HepG2 (cell line): ENCODE results near the gene SPATA13. TPM values are rescaled to one million over a fixed set of nuclear protein-coding genes. Genes with fewer than 3 reads are reported as not detected.
A peak's percentile ranks its signal among the peaks of the same experiment; 100 is the strongest.

ENCODE experiments used
- HDAC6 ChIP-seq: fragments of 200-600 bp; sonication (generic); IDR thresholded peaks from 2 replicates; pipeline ENCODE4 v1.7.0; 2017; ENCODE audit warnings: mild to moderate bottlenecking, antibody characterized with exemption, low read length, low read depth
- IKZF4 ChIP-seq: sonication (generic); formaldehyde crosslinking; IDR thresholded peaks from 2 replicates; pipeline ENCODE4 v1.5.1; 2020; ENCODE audit warnings: borderline replicate concordance, mild to moderate bottlenecking, low read depth, missing genetic modification reagents; ENCODE audit errors: not compliant biosample characterization
- MED1 ChIP-seq: sonication (generic); formaldehyde crosslinking; IDR thresholded peaks from 2 replicates; pipeline ENCODE4 v1.4.0; 2020; ENCODE audit warnings: missing genetic modification reagents
- NPAS2 ChIP-seq: sonication (generic); formaldehyde crosslinking; IDR thresholded peaks from 2 replicates; pipeline ENCODE4 v1.8.0; 2022; ENCODE audit warnings: mild to moderate bottlenecking, missing genetic modification reagents, borderline replicate concordance
- PRPF4 ChIP-seq: fragments of 200-400 bp; formaldehyde crosslinking; IDR thresholded peaks from 2 replicates; pipeline ENCODE4 v1.6.1; 2016; ENCODE audit warnings: low read length, low read depth; ENCODE audit not compliant: poor library complexity, severe bottlenecking
- SP5 ChIP-seq: IDR thresholded peaks from 2 replicates; pipeline ENCODE4 v1.6.1; 2016; ENCODE audit warnings: low read depth, borderline replicate concordance
- TMF1 ChIP-seq: sonication (generic); formaldehyde crosslinking; IDR thresholded peaks from 2 replicates; pipeline ENCODE4 v1.8.1; 2022; ENCODE audit warnings: low read depth, missing genetic modification reagents
- WIZ ChIP-seq: sonication (generic); formaldehyde crosslinking; IDR thresholded peaks from 2 replicates; pipeline ENCODE4 v1.5.1; 2020; ENCODE audit warnings: mild to moderate bottlenecking, missing genetic modification reagents
- ZBTB38 ChIP-seq: sonication (generic); formaldehyde crosslinking; IDR thresholded peaks from 2 replicates; pipeline ENCODE4 v1.5.1; 2020; ENCODE audit warnings: mild to moderate bottlenecking, missing genetic modification reagents
- ZNF570 ChIP-seq: sonication (generic); formaldehyde crosslinking; IDR thresholded peaks from 2 replicates; pipeline ENCODE4 v1.4.0; 2020; ENCODE audit warnings: mild to moderate bottlenecking, missing genetic modification reagents, borderline replicate concordance
- ZNF773 ChIP-seq: sonication (generic); formaldehyde crosslinking; IDR thresholded peaks from 2 replicates; pipeline ENCODE4 v1.4.0; 2020; ENCODE audit warnings: missing genetic modification reagents, borderline replicate concordance
- polyA plus RNA-seq, 8 experiments: library from polyadenylated mRNA; depleted of rRNA in 3 of 8; stranded (reverse) in 7 of 8; unstranded in 1 of 8; fragments of >200 nt; fragmentation: Illumina TruSeq in 4 of 8; extraction: Trizol in 4 of 8; gene quantifications; 2 replicates each; pipeline versions ENCODE4 v1.2.1 to v1.2.3, GENCODE V29; 2011 to 2016; ENCODE audit warnings: low read depth in 4 of 8, missing spikeins in 1 of 8, mixed read lengths in 1 of 8; ENCODE audit not compliant: insufficient read depth in 1 of 8
- total RNA-seq, 5 experiments: library from RNA; depleted of rRNA; stranded (reverse); fragments of >200 nt; fragmentation: Illumina TruSeq; extraction: Trizol; gene quantifications; 2 replicates each; pipeline ENCODE4 v1.2.3, GENCODE V29; 2016; ENCODE audit warnings: low read depth in 1 of 5
- TF ChIP-seq, protein P1 (sequence below): sonication (generic); formaldehyde crosslinking; IDR thresholded peaks from 2 replicates; pipeline ENCODE4 v1.4.0; 2020; ENCODE audit warnings: mild to moderate bottlenecking, missing genetic modification reagents
- TF ChIP-seq, protein P2 (sequence below): sonication (generic); formaldehyde crosslinking; IDR thresholded peaks from 2 replicates; pipeline ENCODE4 v1.8.0; 2022; ENCODE audit warnings: mild to moderate bottlenecking, missing genetic modification reagents; ENCODE audit not compliant: insufficient replicate concordance
- TF ChIP-seq, protein P3 (sequence below): IDR thresholded peaks from 2 replicates; pipeline ENCODE4 v1.6.1; 2018; ENCODE audit warnings: missing genetic modification reagents
- TF ChIP-seq, protein P4 (sequence below), 2 experiments: fragments of 450-650 bp in 1 of 2; sonication (generic) in 1 of 2; formaldehyde crosslinking; IDR thresholded peaks; 2 replicates each; pipeline versions ENCODE4 v1.5.0 to v1.8.0; 2020 to 2022; ENCODE audit warnings: mild to moderate bottlenecking in 1 of 2, missing genetic modification reagents in 1 of 2
- TF ChIP-seq, protein P5 (sequence below): sonication (generic); formaldehyde crosslinking; IDR thresholded peaks from 2 replicates; pipeline ENCODE4 v1.8.0; 2022; ENCODE audit warnings: low read depth, missing genetic modification reagents
- TF ChIP-seq, protein P6 (sequence below): sonication (generic); formaldehyde crosslinking; IDR thresholded peaks from 2 replicates; pipeline ENCODE4 v1.9.0; 2022; ENCODE audit warnings: low read depth, missing genetic modification reagents

Gene SPATA13
- total and polyA plus RNA-seq, 2 of the 13 experiments (the other 11 are each of a cell fraction or from before 2014, with no cell fraction given), result 11.3 to 14.2 TPM

DNA sequence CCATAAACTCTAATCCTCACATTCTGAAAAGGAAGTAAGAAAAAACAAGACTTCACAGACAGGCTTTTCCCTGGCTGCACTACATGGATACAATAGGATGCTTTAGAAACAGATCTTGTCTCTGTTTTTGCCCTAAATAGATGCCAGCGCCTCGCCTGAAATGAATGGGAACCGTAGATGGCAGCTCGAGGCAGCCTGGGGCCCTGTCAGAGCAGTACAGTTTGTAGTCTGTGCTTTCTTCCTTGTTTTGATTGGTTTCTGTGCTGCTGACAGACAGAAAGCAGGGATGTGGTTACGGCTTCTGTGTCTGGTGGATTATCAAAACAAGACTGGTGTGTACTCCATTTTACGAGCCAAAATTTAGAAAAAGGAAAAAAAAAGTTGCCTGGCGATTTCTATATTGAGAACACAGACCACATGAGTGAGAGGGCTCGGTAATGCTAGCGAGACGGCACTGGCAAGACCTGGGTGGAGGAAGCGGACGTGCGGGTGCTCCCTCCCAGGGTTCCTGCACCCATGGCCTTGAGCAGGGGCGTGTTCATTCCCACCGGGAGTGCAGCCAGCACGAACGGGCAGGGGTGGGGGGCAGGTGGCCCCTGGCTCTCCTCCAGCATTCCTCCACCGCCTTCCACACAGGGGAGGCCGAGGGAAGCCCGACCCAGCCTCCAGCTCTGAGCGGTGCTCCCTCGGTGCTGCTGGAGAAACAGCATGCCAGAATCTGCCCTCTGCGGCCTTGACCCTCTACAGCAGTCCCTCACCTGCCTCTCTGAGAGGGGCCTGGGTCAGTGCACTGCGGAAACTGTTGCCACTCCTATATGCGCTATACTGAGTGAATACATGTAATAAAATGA lies 111.3 kb downstream of the SPATA13 start (continued):
- TF ChIP-seq NPAS2 (CRISPR knock-in tag), result no peak
- no peak for TF ChIP-seq PRPF4
- TF ChIP-seq, protein P1, sequence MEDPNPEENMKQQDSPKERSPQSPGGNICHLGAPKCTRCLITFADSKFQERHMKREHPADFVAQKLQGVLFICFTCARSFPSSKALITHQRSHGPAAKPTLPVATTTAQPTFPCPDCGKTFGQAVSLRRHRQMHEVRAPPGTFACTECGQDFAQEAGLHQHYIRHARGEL (CRISPR knock-in tag), result no peak
- TF ChIP-seq, protein P2, sequence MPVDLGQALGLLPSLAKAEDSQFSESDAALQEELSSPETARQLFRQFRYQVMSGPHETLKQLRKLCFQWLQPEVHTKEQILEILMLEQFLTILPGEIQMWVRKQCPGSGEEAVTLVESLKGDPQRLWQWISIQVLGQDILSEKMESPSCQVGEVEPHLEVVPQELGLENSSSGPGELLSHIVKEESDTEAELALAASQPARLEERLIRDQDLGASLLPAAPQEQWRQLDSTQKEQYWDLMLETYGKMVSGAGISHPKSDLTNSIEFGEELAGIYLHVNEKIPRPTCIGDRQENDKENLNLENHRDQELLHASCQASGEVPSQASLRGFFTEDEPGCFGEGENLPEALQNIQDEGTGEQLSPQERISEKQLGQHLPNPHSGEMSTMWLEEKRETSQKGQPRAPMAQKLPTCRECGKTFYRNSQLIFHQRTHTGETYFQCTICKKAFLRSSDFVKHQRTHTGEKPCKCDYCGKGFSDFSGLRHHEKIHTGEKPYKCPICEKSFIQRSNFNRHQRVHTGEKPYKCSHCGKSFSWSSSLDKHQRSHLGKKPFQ (CRISPR knock-in tag), result peak; percentile 79
- TF ChIP-seq HDAC6, result no peak
- TF ChIP-seq, protein P3, sequence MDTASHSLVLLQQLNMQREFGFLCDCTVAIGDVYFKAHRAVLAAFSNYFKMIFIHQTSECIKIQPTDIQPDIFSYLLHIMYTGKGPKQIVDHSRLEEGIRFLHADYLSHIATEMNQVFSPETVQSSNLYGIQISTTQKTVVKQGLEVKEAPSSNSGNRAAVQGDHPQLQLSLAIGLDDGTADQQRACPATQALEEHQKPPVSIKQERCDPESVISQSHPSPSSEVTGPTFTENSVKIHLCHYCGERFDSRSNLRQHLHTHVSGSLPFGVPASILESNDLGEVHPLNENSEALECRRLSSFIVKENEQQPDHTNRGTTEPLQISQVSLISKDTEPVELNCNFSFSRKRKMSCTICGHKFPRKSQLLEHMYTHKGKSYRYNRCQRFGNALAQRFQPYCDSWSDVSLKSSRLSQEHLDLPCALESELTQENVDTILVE (CRISPR knock-in tag), result no peak
- TF ChIP-seq, protein P4, sequence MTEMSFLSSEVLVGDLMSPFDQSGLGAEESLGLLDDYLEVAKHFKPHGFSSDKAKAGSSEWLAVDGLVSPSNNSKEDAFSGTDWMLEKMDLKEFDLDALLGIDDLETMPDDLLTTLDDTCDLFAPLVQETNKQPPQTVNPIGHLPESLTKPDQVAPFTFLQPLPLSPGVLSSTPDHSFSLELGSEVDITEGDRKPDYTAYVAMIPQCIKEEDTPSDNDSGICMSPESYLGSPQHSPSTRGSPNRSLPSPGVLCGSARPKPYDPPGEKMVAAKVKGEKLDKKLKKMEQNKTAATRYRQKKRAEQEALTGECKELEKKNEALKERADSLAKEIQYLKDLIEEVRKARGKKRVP (CRISPR knock-in tag; IDR thresholded peaks at IDR 0.05), result no peak
- no peak for TF ChIP-seq ZNF570 (CRISPR knock-in tag)
- TF ChIP-seq ZBTB38 (CRISPR knock-in tag), result no peak; the same call in 1 of the 2 replicates
- TF ChIP-seq, protein P5, sequence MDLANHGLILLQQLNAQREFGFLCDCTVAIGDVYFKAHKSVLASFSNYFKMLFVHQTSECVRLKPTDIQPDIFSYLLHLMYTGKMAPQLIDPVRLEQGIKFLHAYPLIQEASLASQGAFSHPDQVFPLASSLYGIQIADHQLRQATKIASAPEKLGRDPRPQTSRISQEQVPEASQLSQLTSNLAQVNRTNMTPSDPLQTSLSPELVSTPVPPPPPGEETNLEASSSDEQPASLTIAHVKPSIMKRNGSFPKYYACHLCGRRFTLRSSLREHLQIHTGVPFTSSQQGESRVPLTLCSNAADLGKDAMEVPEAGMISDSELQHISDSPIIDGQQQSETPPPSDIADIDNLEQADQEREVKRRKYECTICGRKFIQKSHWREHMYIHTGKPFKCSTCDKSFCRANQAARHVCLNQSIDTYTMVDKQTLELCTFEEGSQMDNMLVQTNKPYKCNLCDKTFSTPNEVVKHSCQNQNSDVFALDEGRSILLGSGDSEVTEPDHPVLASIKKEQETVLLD, result no peak
- no peak for TF ChIP-seq IKZF4 (CRISPR knock-in tag)
- no peak for TF ChIP-seq TMF1
- peak; percentile 54 for TF ChIP-seq SP5 (CRISPR knock-in tag)
- TF ChIP-seq, protein P6, sequence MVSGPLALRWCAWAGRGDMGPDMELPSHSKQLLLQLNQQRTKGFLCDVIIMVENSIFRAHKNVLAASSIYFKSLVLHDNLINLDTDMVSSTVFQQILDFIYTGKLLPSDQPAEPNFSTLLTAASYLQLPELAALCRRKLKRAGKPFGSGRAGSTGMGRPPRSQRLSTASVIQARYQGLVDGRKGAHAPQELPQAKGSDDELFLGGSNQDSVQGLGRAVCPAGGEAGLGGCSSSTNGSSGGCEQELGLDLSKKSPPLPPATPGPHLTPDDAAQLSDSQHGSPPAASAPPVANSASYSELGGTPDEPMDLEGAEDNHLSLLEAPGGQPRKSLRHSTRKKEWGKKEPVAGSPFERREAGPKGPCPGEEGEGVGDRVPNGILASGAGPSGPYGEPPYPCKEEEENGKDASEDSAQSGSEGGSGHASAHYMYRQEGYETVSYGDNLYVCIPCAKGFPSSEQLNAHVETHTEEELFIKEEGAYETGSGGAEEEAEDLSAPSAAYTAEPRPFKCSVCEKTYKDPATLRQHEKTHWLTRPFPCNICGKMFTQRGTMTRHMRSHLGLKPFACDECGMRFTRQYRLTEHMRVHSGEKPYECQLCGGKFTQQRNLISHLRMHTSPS, result peak; percentile 78
- TF ChIP-seq WIZ, result no peak
- TF ChIP-seq MED1, result peak; percentile 88
- TF ChIP-seq ZNF773 (CRISPR knock-in tag), result no peak
